ENCODE results near the gene LIF. TPM values are rescaled to one million over a fixed set of nuclear protein-coding genes. Genes with fewer than 3 reads are reported as not detected.
"Not testable (repeated sequence)": the region's sequence is repeated elsewhere in the genome, so short reads cannot be mapped to it uniquely, and the experiment has no call there.

Gene LIF
- total and polyA plus RNA-seq, 4 experiments from 2014 or later = 0.26 to 0.58 TPM; not detected in 2

DNA sequence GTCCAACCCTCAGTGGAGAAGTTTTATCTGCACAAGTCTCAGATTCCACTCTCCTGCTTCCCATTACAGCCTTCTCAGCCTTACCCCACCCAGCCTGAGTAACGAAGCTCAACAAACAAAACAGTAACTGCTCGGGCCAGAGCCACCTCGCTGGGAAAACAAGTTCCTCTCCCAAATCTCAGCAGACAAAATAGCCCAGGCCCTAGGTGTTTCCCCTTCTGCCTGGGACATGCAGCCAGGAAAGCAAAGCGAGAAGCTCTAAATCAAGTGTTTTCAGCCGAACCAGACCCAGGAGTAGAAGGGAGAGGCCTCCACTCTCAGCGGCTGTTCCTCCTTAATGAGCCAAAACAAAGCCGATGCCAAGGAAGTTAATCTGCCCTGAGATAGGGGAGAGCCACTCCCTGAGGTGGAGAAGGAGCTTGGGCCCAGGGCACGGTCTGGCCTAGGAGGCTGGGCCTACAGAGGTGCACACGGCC is 44.0 kb downstream of the LIF start:
- Histone ChIP-seq H3K4me3 (ENCODE audit: low read length in 2 of 2) (no peak overlapping the region), H3K9me3 (ENCODE audit: control insufficient read depth in 1 of 2, low read length in 2 of 2) (no peaks in the 10 kb centered on the region), H3K4me1 (ENCODE audit: insufficient read depth, low read length) (peaks cover 6% of the 10 kb centered on the region), H3K27me3 (ENCODE audit: insufficient read depth, low read length) (no peaks in the 10 kb centered on the region), H3K36me3 (ENCODE audit: insufficient read depth, low read length) (no peaks in the 10 kb centered on the region), H3K27ac (ENCODE audit: low read depth, low read length) (no peak overlapping the region)
- no peaks in the 10 kb centered on the region for H3K36me3 Mint-ChIP-seq
- no peak overlapping the region for H3K27ac Mint-ChIP-seq
- ChIA-PET POLR2A (ENCODE audit: partially characterized antibody) (interaction anchor here (2.0 kb wide), 1 partner anchor 20 kb away, joined by 4 read pairs; no protein-coding TSS in a partner anchor), CTCF (ENCODE audit: partially characterized antibody) (interaction anchor here (1.2 kb wide), 1 partner anchor 18 kb away, joined by 4 read pairs; no protein-coding TSS in a partner anchor)
- H3K27me3 Mint-ChIP-seq = no peaks in the 10 kb centered on the region
- intact Hi-C loops (cut with micrococcal nuclease) = no loop called here
- DNase-seq = no peak
- H3K9me3 Mint-ChIP-seq = no peaks in the 10 kb centered on the region
- H3K4me1 Mint-ChIP-seq = peaks cover 2 to 6% (median 5%) of the 10 kb centered on the region in 4 donors
- no peak overlapping the region for H3K4me3 Mint-ChIP-seq

DNA sequence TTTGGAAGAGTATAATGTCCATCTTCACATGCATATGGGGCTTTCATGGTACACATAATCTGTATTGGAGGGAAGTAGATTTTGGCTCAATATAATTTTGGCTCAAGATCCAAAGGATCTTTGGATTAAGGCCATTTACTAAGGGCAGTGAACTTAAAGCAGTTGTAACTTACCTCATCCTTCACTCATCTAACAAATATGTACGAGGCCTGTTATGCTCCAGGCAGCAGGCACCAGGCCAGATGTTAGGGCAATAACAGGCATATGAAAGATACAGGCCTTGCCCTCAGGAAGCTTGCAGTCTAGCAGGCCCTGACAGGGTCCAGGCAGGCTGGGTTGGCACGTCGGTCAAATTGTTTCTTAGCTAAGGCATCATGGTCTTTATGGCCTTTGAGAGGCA is 44.6 kb downstream of the LIF start:
- Mint-ChIP-seq H3K4me3 (no peak overlapping the region), H3K9me3 (no peaks in the 10 kb centered on the region), H3K27me3 (no peaks in the 10 kb centered on the region), H3K4me1 (peaks cover 8 to 12% (median 10%) of the 10 kb centered on the region in 4 donors), H3K27ac (no peak overlapping the region), H3K36me3 (no peaks in the 10 kb centered on the region)
- Histone ChIP-seq H3K27me3 (ENCODE audit: insufficient read depth, low read length) (no peaks in the 10 kb centered on the region), H3K27ac (ENCODE audit: low read depth, low read length) (no peak overlapping the region), H3K4me3 (ENCODE audit: low read length in 2 of 2) (no peak overlapping the region), H3K4me1 (ENCODE audit: insufficient read depth, low read length) (peaks cover 13% of the 10 kb centered on the region), H3K36me3 (ENCODE audit: insufficient read depth, low read length) (no peaks in the 10 kb centered on the region), H3K9me3 (ENCODE audit: control insufficient read depth in 1 of 2, low read length in 2 of 2) (no peaks in the 10 kb centered on the region)
- DNase-seq = no peak
- CTCF ChIA-PET (ENCODE audit: partially characterized antibody) = interaction anchor here (1.2 kb wide), 1 partner anchor 19 kb away, joined by 4 read pairs; no protein-coding TSS in a partner anchor
- POLR2A ChIA-PET (ENCODE audit: partially characterized antibody) = interaction anchor here (2.0 kb wide), 1 partner anchor 20 kb away, joined by 4 read pairs; no protein-coding TSS in a partner anchor
- intact Hi-C loops (cut with micrococcal nuclease) = no loop called here

DNA sequence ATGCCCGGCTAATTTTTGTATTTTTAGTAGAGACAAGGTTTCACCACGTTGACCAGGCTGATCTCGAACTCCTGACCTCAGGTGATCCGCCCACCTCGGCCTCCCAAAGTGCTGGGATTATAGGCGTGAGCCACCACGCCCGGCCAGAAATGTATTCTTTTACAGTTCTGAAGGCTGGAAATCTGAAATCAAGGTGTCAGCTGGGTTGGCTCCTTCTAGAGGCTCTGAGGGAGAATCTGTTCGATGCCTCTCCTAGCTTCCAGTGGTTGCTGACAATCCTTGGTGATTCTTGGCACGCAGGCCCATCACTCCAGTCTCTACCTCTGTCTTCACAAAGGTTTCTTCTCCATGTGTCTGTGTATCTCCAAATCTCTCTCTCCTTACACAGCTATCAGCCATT is 45.7 kb downstream of the LIF start:
- Mint-ChIP-seq H3K4me1 (peaks cover 17 to 22% (median 20%) of the 10 kb centered on the region in 4 donors), H3K27ac (peak overlapping the region in 2 of 7 donors; percentile 24 to 78)
- H3K27me3 ChIP-seq (ENCODE audit: insufficient read depth, low read length); H3K36me3 Mint-ChIP-seq; H3K27me3 Mint-ChIP-seq; H3K9me3 Mint-ChIP-seq; H3K36me3 ChIP-seq (ENCODE audit: insufficient read depth, low read length); H3K4me3 Mint-ChIP-seq; H3K4me3 ChIP-seq (ENCODE audit: low read length in 2 of 2); H3K27ac ChIP-seq (ENCODE audit: low read depth, low read length); H3K9me3 ChIP-seq (ENCODE audit: control insufficient read depth in 1 of 2, low read length in 2 of 2); DNase-seq; intact Hi-C loops (cut with micrococcal nuclease): not testable (repeated sequence)
- CTCF ChIA-PET (ENCODE audit: partially characterized antibody) = interaction anchor here (0.7 kb wide), 1 partner anchor 26 kb away, joined by 4 read pairs; no protein-coding TSS in a partner anchor
- peaks cover 23% of the 10 kb centered on the region for H3K4me1 ChIP-seq (ENCODE audit: insufficient read depth, low read length)
- POLR2A ChIA-PET (ENCODE audit: partially characterized antibody) = interaction anchor here (1.0 to 2.0 kb wide), 3 partner anchors 12 to 20 kb away, joined by 3 to 4 read pairs (median 3); no protein-coding TSS in a partner anchor

DNA sequence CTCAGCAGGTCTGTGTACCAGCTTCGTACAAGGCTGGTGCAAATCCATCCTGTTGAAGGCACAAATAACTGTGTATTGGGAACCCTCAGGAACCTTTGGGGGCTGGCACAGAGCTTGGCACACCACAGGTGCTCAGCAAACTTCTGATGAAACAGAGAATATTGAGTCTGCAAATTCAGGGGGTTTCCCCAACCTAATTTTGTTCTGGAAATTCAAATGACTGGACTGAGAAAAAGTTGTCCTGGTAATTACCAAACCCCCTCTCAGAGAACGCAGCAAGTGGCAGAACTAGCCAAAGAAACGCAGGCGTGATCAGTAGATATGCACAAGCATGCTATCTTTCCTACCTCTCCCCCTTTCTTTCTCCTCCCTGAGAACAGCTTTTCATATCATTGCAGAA is 47.6 kb downstream of the LIF start:
- ChIA-PET POLR2A (ENCODE audit: partially characterized antibody) (no interaction called here), CTCF (ENCODE audit: partially characterized antibody) (interaction anchor here (0.7 to 1.2 kb wide), 2 partner anchors 16 to 20 kb away, joined by 3 to 4 read pairs; no protein-coding TSS in a partner anchor)
- Mint-ChIP-seq H3K27me3 (no peaks in the 10 kb centered on the region), H3K4me3 (peak overlapping the region in 2 of 8 donors; percentile 2 to 35), H3K36me3 (no peaks in the 10 kb centered on the region), H3K9me3 (no peaks in the 10 kb centered on the region), H3K27ac (peak overlapping the region in 5 of 7 donors; percentile 19 to 55 (median 29)), H3K4me1 (peaks cover 20 to 29% (median 25%) of the 10 kb centered on the region in 4 donors)
- no peak overlapping the region for H3K4me3 ChIP-seq (ENCODE audit: low read length in 2 of 2)
- H3K9me3 ChIP-seq (ENCODE audit: control insufficient read depth in 1 of 2, low read length in 2 of 2) = no peaks in the 10 kb centered on the region
- H3K27ac ChIP-seq (ENCODE audit: low read depth, low read length) = no peak overlapping the region
- no peak for DNase-seq
- peaks cover 31% of the 10 kb centered on the region for H3K4me1 ChIP-seq (ENCODE audit: insufficient read depth, low read length)
- H3K36me3 ChIP-seq (ENCODE audit: insufficient read depth, low read length) = no peaks in the 10 kb centered on the region
- H3K27me3 ChIP-seq (ENCODE audit: insufficient read depth, low read length) = no peaks in the 10 kb centered on the region
- intact Hi-C loops (cut with micrococcal nuclease) = loop anchor here (5.0 kb wide), 1 partner anchor 48 kb away; the partner anchor contains the start of gene LIF

DNA sequence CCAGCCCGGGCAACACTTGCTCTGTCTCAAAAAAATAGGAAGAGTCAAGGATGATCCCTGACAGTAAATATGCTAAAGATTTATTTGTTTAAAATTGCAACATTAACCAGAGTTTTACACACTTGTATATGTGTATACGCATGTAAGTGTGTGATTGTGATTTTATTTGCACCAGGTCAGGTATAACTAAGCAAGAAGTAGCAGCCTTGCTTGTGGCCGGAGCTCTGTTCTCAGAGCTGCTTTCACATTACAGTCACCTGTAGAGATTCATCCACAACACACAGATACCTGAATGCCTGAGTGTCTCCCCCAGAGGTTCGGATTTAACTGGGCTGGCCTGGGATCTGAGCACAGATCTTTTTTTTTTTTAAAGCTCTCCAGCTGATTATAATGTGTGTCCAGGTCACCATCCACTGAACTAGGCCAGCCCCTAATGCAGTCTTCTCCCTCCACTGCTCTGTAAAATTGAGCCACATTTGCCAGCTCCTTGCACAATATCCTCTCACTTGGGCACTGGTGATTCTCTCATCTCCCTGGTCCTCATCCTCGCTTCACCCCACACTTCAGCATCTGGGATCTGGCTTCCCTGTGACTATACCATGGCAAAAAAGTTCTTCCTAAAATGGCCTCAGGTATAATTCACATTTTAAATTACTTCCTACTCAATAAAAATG is 48.3 kb downstream of the LIF start:
- H3K9me3 Mint-ChIP-seq = no peaks in the 10 kb centered on the region
- Histone ChIP-seq H3K27me3 (ENCODE audit: insufficient read depth, low read length) (no peaks in the 10 kb centered on the region), H3K9me3 (ENCODE audit: control insufficient read depth in 1 of 2, low read length in 2 of 2) (no peaks in the 10 kb centered on the region), H3K4me1 (ENCODE audit: insufficient read depth, low read length) (peaks cover 31% of the 10 kb centered on the region), H3K4me3 (ENCODE audit: low read length in 2 of 2) (no peak overlapping the region), H3K36me3 (ENCODE audit: insufficient read depth, low read length) (no peaks in the 10 kb centered on the region), H3K27ac (ENCODE audit: low read depth, low read length) (no peak overlapping the region)
- intact Hi-C loops (cut with micrococcal nuclease) = loop anchor here (5.0 kb wide), 1 partner anchor 49 kb away; the partner anchor contains the start of gene LIF
- CTCF ChIA-PET (ENCODE audit: partially characterized antibody) = interaction anchor here (0.7 to 1.2 kb wide), 2 partner anchors 20 to 90 kb away, joined by 3 to 4 read pairs; no protein-coding TSS in a partner anchor
- H3K4me3 Mint-ChIP-seq = no peak overlapping the region
- POLR2A ChIA-PET (ENCODE audit: partially characterized antibody) = interaction anchor here (0.7 kb wide), 1 partner anchor 42 kb away, joined by 3 read pairs; no protein-coding TSS in a partner anchor
- H3K27ac Mint-ChIP-seq = peak overlapping the region in 3 of 7 donors; percentile 5 to 33 (median 32)
- DNase-seq = no peak
- H3K27me3 Mint-ChIP-seq = no peaks in the 10 kb centered on the region
- H3K36me3 Mint-ChIP-seq = no peaks in the 10 kb centered on the region
- peaks cover 18 to 31% (median 26%) of the 10 kb centered on the region in 4 donors for H3K4me1 Mint-ChIP-seq

DNA sequence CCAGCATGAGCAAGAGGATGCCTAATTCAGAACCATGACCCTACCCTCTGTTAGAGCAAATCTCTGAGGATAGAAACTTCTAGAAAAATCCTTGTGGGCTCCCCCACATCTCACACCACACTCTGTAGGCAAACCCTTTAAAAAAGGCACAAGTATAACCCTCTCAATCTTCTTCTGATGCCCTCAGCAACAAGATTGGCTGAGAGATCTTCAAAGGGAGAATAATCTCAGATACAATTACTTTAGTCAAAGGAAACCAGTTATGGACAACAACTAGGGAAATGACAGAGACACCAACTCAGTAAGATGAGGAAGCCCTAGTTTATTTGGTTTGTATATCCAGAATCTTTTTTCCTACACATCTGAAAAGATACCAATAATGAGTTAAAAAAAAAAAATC is 49.2 kb downstream of the LIF start:
- H3K4me3 ChIP-seq (ENCODE audit: low read length in 2 of 2) = no peak overlapping the region
- ChIA-PET POLR2A (ENCODE audit: partially characterized antibody) (interaction anchor here (0.7 to 1.5 kb wide), 3 partner anchors 13 to 41 kb away, joined by 3 to 5 read pairs (median 4); no protein-coding TSS in a partner anchor), CTCF (ENCODE audit: partially characterized antibody) (interaction anchor here (1.3 kb wide), 1 partner anchor 12 kb away, joined by 5 read pairs; no protein-coding TSS in a partner anchor)
- H3K4me1 Mint-ChIP-seq = peaks cover 22 to 40% (median 33%) of the 10 kb centered on the region in 4 donors
- peaks cover 36% of the 10 kb centered on the region for H3K4me1 ChIP-seq (ENCODE audit: insufficient read depth, low read length)
- peak overlapping the region; percentile 15 to 88 (median 77) for H3K27ac Mint-ChIP-seq
- intact Hi-C loops (cut with micrococcal nuclease) = loop anchor here (5.0 kb wide), 1 partner anchor 50 kb away; the partner anchor contains the start of gene LIF
- no peaks in the 10 kb centered on the region for H3K36me3 ChIP-seq (ENCODE audit: insufficient read depth, low read length)
- no peaks in the 10 kb centered on the region for H3K9me3 ChIP-seq (ENCODE audit: control insufficient read depth in 1 of 2, low read length in 2 of 2)
- no peak for DNase-seq
- H3K9me3 Mint-ChIP-seq = no peaks in the 10 kb centered on the region
- no peaks in the 10 kb centered on the region for H3K36me3 Mint-ChIP-seq
- H3K27ac ChIP-seq (ENCODE audit: low read depth, low read length) = peak overlapping the region; percentile 32
- H3K27me3 Mint-ChIP-seq = no peaks in the 10 kb centered on the region
- no peaks in the 10 kb centered on the region for H3K27me3 ChIP-seq (ENCODE audit: insufficient read depth, low read length)
- peak overlapping the region in 1 of 8 donors; percentile 82 for H3K4me3 Mint-ChIP-seq

Measured in CD4-positive, alpha-beta memory T cell (primary cell).